HL-60 (cell line): ENCODE results near the gene NFIB.

ENCODE experiments used
- CTCF ChIP-seq: IDR thresholded peaks from one replicate; pipeline ENCODE4 v1.5.1; 2011; ENCODE audit warnings: low read length, control low read depth, inconsistent platforms; ENCODE audit not compliant: insufficient read depth
- POLR2AphosphoS5 ChIP-seq: IDR thresholded peaks from 2 replicates; pipeline ENCODE4 v1.6.1; 2012; ENCODE audit warnings: low read depth

- TF ChIP-seq CTCF (no peak), POLR2AphosphoS5 (no peak)
Observed at GRCh38 chr9:14205463-14205862, 108.5 kb downstream of the NFIB start.
